ENCODE data around the gene TMEM121. TPM values are rescaled to one million over a fixed set of nuclear protein-coding genes. Genes with fewer than 3 reads are reported as not detected.

Gene TMEM121
- total RNA-seq, 2 experiments from 2014 or later, result 9.6 TPM

GRCh38 chr14:105490267-105490571 is 36.2 kb upstream of the TMEM121 start:
- Mint-ChIP-seq H3K36me3 (ENCODE audit: low read depth) (peaks cover 23% of the 10 kb centered on the region), H3K9me3 (no peaks in the 10 kb centered on the region), H3K27me3 (no peaks in the 10 kb centered on the region), H3K4me3 (peak overlapping the region; percentile 92), H3K27ac (no peak overlapping the region), H3K4me1 (peaks cover 34% of the 10 kb centered on the region)
- CTCF ChIA-PET, result interaction anchor here (0.6 to 5.3 kb wide), 20 partner anchors 9 to 425 kb away, joined by 3 to 112 read pairs (median 6); partner anchors contain the start of genes BRF1, BTBD6 and GPR132
- DNase-seq, result no peak
- POLR2A ChIA-PET, result interaction anchor here (0.8 to 5.1 kb wide), 14 partner anchors 9 to 424 kb away, joined by 3 to 85 read pairs (median 6); partner anchors contain the start of genes BRF1, GPR132, MTA1 and PACS2

GRCh38 chr14:105490572-105491365 is 35.6 kb upstream of the TMEM121 start, which contains the start of gene TEDC1:
Gene TEDC1, plus strand, starts transcription at chr14:105491246. Its CDS starts 130 bp downstream, at chr14:105491376.
- Mint-ChIP-seq H3K27ac (peak within 1 kb of the TSS; percentile 95), H3K9me3 (no peaks in the 10 kb centered on the region), H3K4me1 (peaks cover 28% of the 10 kb centered on the region), H3K4me3 (peak within 1 kb of the TSS; percentile 92), H3K36me3 (ENCODE audit: low read depth) (peaks cover 23% of the 10 kb centered on the region), H3K27me3 (no peaks in the 10 kb centered on the region)
- CTCF ChIA-PET, result interaction anchor here (1.2 to 5.3 kb wide), 13 partner anchors 9 to 425 kb away, joined by 4 to 112 read pairs (median 7); partner anchors contain the start of gene GPR132
- peak; percentile 100 for DNase-seq
- POLR2A ChIA-PET, result interaction anchor here (0.8 to 5.1 kb wide), 19 partner anchors 9 to 470 kb away, joined by 3 to 85 read pairs (median 6); partner anchors contain the start of genes BRF1, CDCA4, GPR132 and MTA1

GRCh38 chr14:105491366-105491973 is 34.9 kb upstream of the TMEM121 start:
- Mint-ChIP-seq H3K4me1 (peaks cover 25% of the 10 kb centered on the region), H3K27me3 (no peaks in the 10 kb centered on the region), H3K27ac (peak overlapping the region; percentile 95), H3K36me3 (ENCODE audit: low read depth) (peaks cover 23% of the 10 kb centered on the region), H3K4me3 (peak overlapping the region; percentile 87), H3K9me3 (no peaks in the 10 kb centered on the region)
- DNase-seq, result peak; percentile 94
- ChIA-PET CTCF (interaction anchor here (0.9 to 5.3 kb wide), 4 partner anchors 10 to 199 kb away, joined by 3 to 112 read pairs (median 4); no protein-coding TSS in a partner anchor), POLR2A (interaction anchor here (0.7 to 5.1 kb wide), 14 partner anchors 10 to 471 kb away, joined by 3 to 85 read pairs (median 4); partner anchors contain the start of genes CDCA4, GPR132 and PACS2)

- ChIA-PET CTCF (interaction anchor here (0.9 to 5.3 kb wide), 4 partner anchors 11 to 200 kb away, joined by 3 to 112 read pairs (median 4); no protein-coding TSS in a partner anchor), POLR2A (interaction anchor here (0.7 to 5.1 kb wide), 14 partner anchors 9 to 472 kb away, joined by 3 to 85 read pairs (median 4); partner anchors contain the start of genes CDCA4 and PACS2)
- peaks cover 22% of the 10 kb centered on the region for H3K4me1 Mint-ChIP-seq
- no peaks in the 10 kb centered on the region for H3K27me3 Mint-ChIP-seq
- H3K9me3 Mint-ChIP-seq, result no peaks in the 10 kb centered on the region
- peak overlapping the region; percentile 87 for H3K4me3 Mint-ChIP-seq
- H3K36me3 Mint-ChIP-seq (ENCODE audit: low read depth), result peaks cover 23% of the 10 kb centered on the region
- DNase-seq, result no peak
- H3K27ac Mint-ChIP-seq, result peak overlapping the region; percentile 95
Observed at GRCh38 chr14:105492031-105492970, 34.1 kb upstream of the TMEM121 start.

- H3K27ac Mint-ChIP-seq, result no peak overlapping the region
- POLR2A ChIA-PET, result interaction anchor here (0.8 to 5.1 kb wide), 3 partner anchors 12 to 72 kb away, joined by 3 to 85 read pairs (median 36); no protein-coding TSS in a partner anchor
- H3K4me3 Mint-ChIP-seq, result peak overlapping the region; percentile 10
- peaks cover 17% of the 10 kb centered on the region for H3K36me3 Mint-ChIP-seq (ENCODE audit: low read depth)
- H3K9me3 Mint-ChIP-seq, result no peaks in the 10 kb centered on the region
- CTCF ChIA-PET, result interaction anchor here (5.3 kb wide), 1 partner anchor 12 kb away, joined by 112 read pairs; no protein-coding TSS in a partner anchor
- peaks cover 18% of the 10 kb centered on the region for H3K4me1 Mint-ChIP-seq
- peak; percentile 17 for DNase-seq
- no peaks in the 10 kb centered on the region for H3K27me3 Mint-ChIP-seq
Observed at GRCh38 chr14:105492971-105493871, 33.2 kb upstream of the TMEM121 start.

- CTCF ChIA-PET, result no interaction called here
- Mint-ChIP-seq H3K4me3 (no peak overlapping the region), H3K9me3 (no peaks in the 10 kb centered on the region), H3K27me3 (no peaks in the 10 kb centered on the region), H3K4me1 (peaks cover 14% of the 10 kb centered on the region), H3K36me3 (ENCODE audit: low read depth) (peaks cover 10% of the 10 kb centered on the region), H3K27ac (no peak overlapping the region)
- DNase-seq, result no peak
- POLR2A ChIA-PET, result interaction anchor here (5.1 kb wide), 1 partner anchor 12 kb away, joined by 85 read pairs; no protein-coding TSS in a partner anchor
Observed at GRCh38 chr14:105493921-105494605, 32.3 kb upstream of the TMEM121 start.

GRCh38 chr14:105494606-105494929 is 31.8 kb upstream of the TMEM121 start:
- Mint-ChIP-seq H3K4me3 (no peak overlapping the region), H3K27ac (no peak overlapping the region), H3K9me3 (no peaks in the 10 kb centered on the region), H3K36me3 (ENCODE audit: low read depth) (peaks cover 5% of the 10 kb centered on the region), H3K27me3 (no peaks in the 10 kb centered on the region), H3K4me1 (peaks cover 9% of the 10 kb centered on the region)
- no peak for DNase-seq
- CTCF ChIA-PET, result no interaction called here
- POLR2A ChIA-PET, result no interaction called here

- ChIA-PET CTCF (no interaction called here), POLR2A (no interaction called here)
- DNase-seq, result no peak
- Mint-ChIP-seq H3K36me3 (ENCODE audit: low read depth) (peaks cover 3% of the 10 kb centered on the region), H3K9me3 (no peaks in the 10 kb centered on the region), H3K27me3 (no peaks in the 10 kb centered on the region), H3K4me1 (peaks cover 8% of the 10 kb centered on the region), H3K4me3 (no peak overlapping the region), H3K27ac (no peak overlapping the region)
Observed at GRCh38 chr14:105495101-105495989, 31.0 kb upstream of the TMEM121 start.

- no peak overlapping the region for H3K27ac Mint-ChIP-seq
- DNase-seq, result no peak
- CTCF ChIA-PET, result no interaction called here
Observed at GRCh38 chr14:105495990-105496830, 30.2 kb upstream of the TMEM121 start.

More at GRCh38 chr14:105495990-105496830, 30.2 kb upstream of the TMEM121 start:
- Mint-ChIP-seq H3K4me3 (no peak overlapping the region), H3K9me3 (no peaks in the 10 kb centered on the region), H3K36me3 (ENCODE audit: low read depth) (peaks cover 3% of the 10 kb centered on the region), H3K4me1 (peaks cover 8% of the 10 kb centered on the region), H3K27me3 (no peaks in the 10 kb centered on the region)
- POLR2A ChIA-PET, result interaction anchor here (1.3 kb wide), 1 partner anchor 14 kb away, joined by 3 read pairs; no protein-coding TSS in a partner anchor

Measured in activated CD4-positive, alpha-beta memory T cell treated with anti-CD3 and anti-CD28 coated beads, Interleukin-2, amount 10 ng/mL, durations not matched to agents 7 days and 5 days (primary cell).